MM.1S (cell line): ENCODE results near the gene CHST13.

Source experiments
- DNase-seq: peaks from one replicate; pipeline ENCODE4 v3.0.0-alpha.2; 2015
- H2AFZ ChIP-seq: fragments of 300-600 bp; sonication (generic); 2 replicates; pipeline ENCODE4 v1.6.0; 2016; ENCODE audit warnings: antibody characterized with exemption, low read length
- H3F3A ChIP-seq: fragments of 300-600 bp; sonication (generic); 2 replicates; pipeline ENCODE4 v1.6.1; 2016; ENCODE audit warnings: mild to moderate bottlenecking, antibody characterized with exemption, low read length, moderate library complexity, mixed read lengths; ENCODE audit not compliant: insufficient read depth
- H3K27ac ChIP-seq: fragments of 300-600 bp; sonication (generic); 2 replicates; pipeline ENCODE4 v1.5.1; 2016; ENCODE audit warnings: mild to moderate bottlenecking, low read length
- H3K27me3 ChIP-seq: fragments of 300-600 bp; sonication (generic); replicated peaks from 2 replicates; pipeline ENCODE4 v1.6.0; 2016; ENCODE audit warnings: low read length; ENCODE audit not compliant: insufficient read depth
- H3K36me3 ChIP-seq: fragments of 300-600 bp; sonication (generic); replicated peaks from 2 replicates; pipeline ENCODE4 v1.6.1; 2016; ENCODE audit warnings: mild to moderate bottlenecking, low read length, mixed read lengths; ENCODE audit not compliant: insufficient read depth
- H3K4me1 ChIP-seq: fragments of 300-600 bp; sonication (generic); 2 replicates; pipeline ENCODE4 v1.6.1; 2016; ENCODE audit warnings: low read length, mixed read lengths
- H3K4me2 ChIP-seq: fragments of 300-600 bp; sonication (generic); 2 replicates; pipeline ENCODE4 v1.6.0; 2016; ENCODE audit warnings: low read depth, low read length
- H3K4me3 ChIP-seq: fragments of 300-600 bp; sonication (generic); 2 replicates; pipeline ENCODE4 v1.5.1; 2016; ENCODE audit warnings: low read length, mixed read lengths
- H3K79me2 ChIP-seq: fragments of 300-600 bp; sonication (generic); 2 replicates; pipeline ENCODE4 v1.6.1; 2016; ENCODE audit warnings: mixed run types, low read length, mixed read lengths
- H3K9ac ChIP-seq: fragments of 300-600 bp; sonication (generic); 2 replicates; pipeline ENCODE4 v1.6.1; 2016; ENCODE audit warnings: low read length, mixed read lengths
- H3K9me2 ChIP-seq: fragments of 300-600 bp; sonication (generic); replicated peaks from 2 replicates; pipeline ENCODE4 v1.6.1; 2016; ENCODE audit warnings: mild to moderate bottlenecking, low read length, mixed read lengths; ENCODE audit not compliant: insufficient read depth
- H3K9me3 ChIP-seq: fragments of 300-600 bp; sonication (generic); replicated peaks from 2 replicates; pipeline ENCODE4 v1.6.1; 2016; ENCODE audit warnings: mild to moderate bottlenecking, low read length, mixed read lengths; ENCODE audit not compliant: insufficient read depth
- H4K20me1 ChIP-seq: fragments of 300-600 bp; sonication (generic); 2 replicates; pipeline ENCODE4 v1.6.1; 2016; ENCODE audit warnings: mild to moderate bottlenecking, low read length, moderate library complexity, mixed read lengths; ENCODE audit not compliant: insufficient read depth
- EZH2 ChIP-seq: fragments of 300-600 bp; sonication (generic); optimal IDR thresholded peaks from 2 replicates; pipeline ENCODE3; 2017; ENCODE audit warnings: low read depth, mild to moderate bottlenecking, antibody characterized with exemption, low read length, mixed read lengths
- EZH2phosphoT487 ChIP-seq: fragments of 300-600 bp; sonication (generic); IDR thresholded peaks from 2 replicates; pipeline ENCODE4 v1.6.1; 2018; ENCODE audit warnings: antibody characterized with exemption, low read length
- TF ChIP-seq, protein P1 (sequence below): fragments of 300-600 bp; sonication (generic); IDR thresholded peaks from 2 replicates; pipeline ENCODE4 v1.5.1; 2016; ENCODE audit warnings: antibody characterized with exemption, low read length, mixed read lengths

The CHST13 gene

DNA sequence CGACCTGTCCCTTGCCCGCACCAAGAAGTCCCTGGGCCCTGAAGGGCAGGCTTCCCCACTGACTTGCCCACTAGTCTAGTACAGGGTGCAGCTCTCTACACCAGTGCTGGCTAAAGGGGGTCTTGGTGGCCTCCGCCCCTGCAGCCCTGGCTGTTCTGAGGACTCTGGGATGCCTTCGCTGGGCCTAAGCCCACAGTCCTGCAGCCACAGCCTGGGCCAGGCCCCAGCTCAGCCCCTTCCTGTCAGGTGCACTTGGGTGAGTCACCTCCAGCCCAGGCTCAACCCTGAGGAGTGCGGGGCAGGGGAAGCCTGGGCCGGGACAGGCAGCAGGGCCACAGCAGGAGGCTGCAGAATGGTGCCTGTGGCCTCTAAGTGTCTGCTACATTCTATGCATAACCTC, 33.8 kb downstream of the CHST13 start:
- no peak for TF ChIP-seq EZH2phosphoT487
- TF ChIP-seq, protein P1, sequence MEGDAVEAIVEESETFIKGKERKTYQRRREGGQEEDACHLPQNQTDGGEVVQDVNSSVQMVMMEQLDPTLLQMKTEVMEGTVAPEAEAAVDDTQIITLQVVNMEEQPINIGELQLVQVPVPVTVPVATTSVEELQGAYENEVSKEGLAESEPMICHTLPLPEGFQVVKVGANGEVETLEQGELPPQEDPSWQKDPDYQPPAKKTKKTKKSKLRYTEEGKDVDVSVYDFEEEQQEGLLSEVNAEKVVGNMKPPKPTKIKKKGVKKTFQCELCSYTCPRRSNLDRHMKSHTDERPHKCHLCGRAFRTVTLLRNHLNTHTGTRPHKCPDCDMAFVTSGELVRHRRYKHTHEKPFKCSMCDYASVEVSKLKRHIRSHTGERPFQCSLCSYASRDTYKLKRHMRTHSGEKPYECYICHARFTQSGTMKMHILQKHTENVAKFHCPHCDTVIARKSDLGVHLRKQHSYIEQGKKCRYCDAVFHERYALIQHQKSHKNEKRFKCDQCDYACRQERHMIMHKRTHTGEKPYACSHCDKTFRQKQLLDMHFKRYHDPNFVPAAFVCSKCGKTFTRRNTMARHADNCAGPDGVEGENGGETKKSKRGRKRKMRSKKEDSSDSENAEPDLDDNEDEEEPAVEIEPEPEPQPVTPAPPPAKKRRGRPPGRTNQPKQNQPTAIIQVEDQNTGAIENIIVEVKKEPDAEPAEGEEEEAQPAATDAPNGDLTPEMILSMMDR: no peak
- TF ChIP-seq EZH2: no peak
- H3K27ac ChIP-seq: no peak overlapping the region

DNA sequence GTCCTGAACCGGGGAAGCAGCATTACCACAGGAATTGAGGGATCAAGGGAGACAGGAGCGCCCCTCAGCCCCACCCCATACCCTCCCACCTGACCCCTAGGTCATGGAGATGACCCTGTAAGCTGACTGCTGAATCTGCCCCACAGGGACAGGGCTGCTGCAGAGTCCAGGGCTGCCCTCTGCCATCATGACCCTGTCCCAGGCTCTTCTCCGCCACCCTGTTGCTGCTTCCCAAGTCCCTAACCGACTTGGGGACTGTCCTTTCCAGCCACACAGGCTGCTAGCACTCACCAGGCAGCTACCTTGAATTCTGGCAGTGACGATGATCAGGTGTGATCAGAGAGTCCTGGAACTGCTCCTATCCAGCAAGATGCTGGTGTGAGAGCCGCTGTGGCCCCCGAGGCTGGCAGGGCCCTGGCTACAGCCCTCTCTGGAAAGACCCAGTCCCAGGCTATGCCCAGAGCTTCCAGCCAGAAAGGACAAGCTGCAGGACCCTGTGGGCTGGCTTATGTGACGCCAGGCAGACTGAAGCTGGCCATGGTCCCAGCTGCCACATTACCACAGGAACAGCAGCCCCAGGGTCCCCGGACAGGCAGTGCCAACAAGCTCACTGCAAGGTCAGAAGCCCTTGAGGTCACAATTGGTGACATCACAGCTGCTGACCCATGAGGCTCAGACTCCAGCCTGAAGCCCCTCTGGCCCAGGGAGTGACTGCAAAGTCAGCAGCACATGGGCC, 34.5 kb downstream of the CHST13 start, which contains the start of gene C3orf22:
Gene C3orf22, minus strand, starts transcription at position 597 of the 736 bp plus-strand sequence. CDS start 5,542 bp downstream, outside the sequence.
- Histone ChIP-seq H3F3A (no peaks in the 10 kb centered on the region), H3K4me3 (no peak within 1 kb of the TSS)

More for the DNA sequence above, 33.8 kb downstream of the CHST13 start:
- H4K20me1 ChIP-seq: no peaks in the 10 kb centered on the region
- no peak overlapping the region for H3K9ac ChIP-seq
- no peaks in the 10 kb centered on the region for H3K9me2 ChIP-seq
- DNase-seq: no peak
- no peaks in the 10 kb centered on the region for H3K79me2 ChIP-seq
- H3F3A ChIP-seq: no peaks in the 10 kb centered on the region
- no peaks in the 10 kb centered on the region for H3K36me3 ChIP-seq
- no peaks in the 10 kb centered on the region for H3K4me1 ChIP-seq
- H3K4me3 ChIP-seq: no peak overlapping the region
- H3K27me3 ChIP-seq: no peaks in the 10 kb centered on the region
- H3K9me3 ChIP-seq: no peaks in the 10 kb centered on the region
- no peak overlapping the region for H3K4me2 ChIP-seq
- H2AFZ ChIP-seq: no peak overlapping the region

DNA sequence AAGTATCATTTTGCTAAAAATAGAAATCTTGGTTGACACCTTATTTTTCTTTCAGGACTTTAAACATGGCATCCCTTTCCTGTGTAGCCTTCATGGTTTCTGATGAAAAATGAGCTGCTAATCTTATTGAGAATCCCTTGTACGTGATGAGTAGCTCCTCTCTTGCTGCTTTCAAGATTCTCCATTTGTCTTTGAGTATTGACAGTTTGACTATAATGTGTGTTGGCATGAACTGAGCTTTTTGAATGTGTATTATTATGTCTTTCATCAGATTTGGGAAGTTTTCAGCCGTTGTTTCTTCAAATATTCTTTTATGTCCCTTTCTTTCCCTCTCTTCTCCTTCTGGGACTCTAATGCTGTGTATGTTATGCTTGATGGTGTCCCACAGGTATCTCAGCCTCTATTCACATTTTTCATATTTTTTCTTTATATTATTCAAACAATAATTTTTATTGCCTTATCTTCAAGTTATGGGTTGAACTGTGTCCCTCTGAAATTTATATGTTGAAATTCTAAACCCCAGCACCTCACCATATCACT, 38.9 kb downstream of the CHST13 start:
- Histone ChIP-seq H3K27me3 (no peaks in the 10 kb centered on the region), H4K20me1 (no peaks in the 10 kb centered on the region), H3K4me2 (no peak overlapping the region), H3K79me2 (no peaks in the 10 kb centered on the region), H3K4me1 (no peaks in the 10 kb centered on the region), H3F3A (no peaks in the 10 kb centered on the region), H3K9me2 (no peaks in the 10 kb centered on the region), H3K36me3 (no peaks in the 10 kb centered on the region), H3K27ac (no peak overlapping the region), H3K4me3 (no peak overlapping the region), H3K9me3 (no peaks in the 10 kb centered on the region), H2AFZ (no peak overlapping the region), H3K9ac (no peak overlapping the region)
- DNase-seq: no peak
- TF ChIP-seq EZH2phosphoT487 (no peak), EZH2 (no peak)
- TF ChIP-seq, protein P1: no peak

More for the DNA sequence above, 34.5 kb downstream of the CHST13 start, which contains the start of gene C3orf22:
- H4K20me1 ChIP-seq: no peaks in the 10 kb centered on the region
- H3K27me3 ChIP-seq: no peaks in the 10 kb centered on the region
- no peak within 1 kb of the TSS for H3K9ac ChIP-seq
- no peak within 1 kb of the TSS for H3K4me2 ChIP-seq
- DNase-seq: no peak
- TF ChIP-seq EZH2 (no peak), EZH2phosphoT487 (no peak)
- TF ChIP-seq, protein P1: no peak
- no peaks in the 10 kb centered on the region for H3K79me2 ChIP-seq
- no peaks in the 10 kb centered on the region for H3K36me3 ChIP-seq
- no peaks in the 10 kb centered on the region for H3K9me3 ChIP-seq
- H3K27ac ChIP-seq: no peak within 1 kb of the TSS
- H3K4me1 ChIP-seq: no peaks in the 10 kb centered on the region
- H2AFZ ChIP-seq: no peak within 1 kb of the TSS
- no peaks in the 10 kb centered on the region for H3K9me2 ChIP-seq
